HepG2 (cell line): ENCODE data around the gene RMDN2. TPM values are rescaled to one million over a fixed set of nuclear protein-coding genes. Genes with fewer than 3 reads are reported as not detected.
A peak's percentile ranks its signal among the peaks of the same experiment; 100 is the strongest.

ENCODE experiments used
- EZH2 ChIP-seq: conservative IDR thresholded peaks from 2 replicates; pipeline ENCODE4 v1.6.1; 2012; ENCODE audit warnings: mild to moderate bottlenecking, low read depth, low read length, moderate library complexity
- GPBP1L1 ChIP-seq: sonication (generic); formaldehyde crosslinking; IDR thresholded peaks from 2 replicates; pipeline ENCODE4 v1.5.0; 2020; ENCODE audit warnings: mild to moderate bottlenecking, missing genetic modification reagents
- HBP1 ChIP-seq: IDR thresholded peaks from 2 replicates; pipeline ENCODE4 v1.6.1; 2016; ENCODE audit warnings: low read depth, control low read depth
- HCFC1 ChIP-seq: fragments of 150-350 bp; IDR thresholded peaks from 2 replicates; pipeline ENCODE4 v1.6.1; 2014; ENCODE audit warnings: low read depth, low read length
- HOXA3 ChIP-seq: sonication (generic); formaldehyde crosslinking; IDR thresholded peaks from 2 replicates; pipeline ENCODE4 v1.5.0; 2020; ENCODE audit warnings: missing genetic modification reagents
- MBD4 ChIP-seq: IDR thresholded peaks from 2 replicates; pipeline ENCODE4 v1.6.1; 2012; ENCODE audit warnings: low read length, inconsistent platforms, borderline replicate concordance
- NCOA1 ChIP-seq: sonication (generic); formaldehyde crosslinking; IDR thresholded peaks from 2 replicates; pipeline ENCODE4 v1.9.0; 2021; ENCODE audit warnings: missing genetic modification reagents
- NFAT5 ChIP-seq: sonication (generic); formaldehyde crosslinking; IDR thresholded peaks from 2 replicates; pipeline ENCODE4 v1.4.0; 2020; ENCODE audit warnings: missing genetic modification reagents
- NR1H2 ChIP-seq: sonication (generic); formaldehyde crosslinking; IDR thresholded peaks from 2 replicates; pipeline ENCODE4 v1.8.1; 2022; ENCODE audit warnings: low read depth, missing genetic modification reagents, borderline replicate concordance
- ONECUT2 ChIP-seq: sonication (generic); formaldehyde crosslinking; IDR thresholded peaks from 2 replicates; pipeline ENCODE4 v1.4.0; 2020; ENCODE audit warnings: missing genetic modification reagents
- PHF5A ChIP-seq: IDR thresholded peaks from one replicate; pipeline ENCODE4 v1.6.1; 2018; ENCODE audit warnings: low read depth, missing genetic modification reagents; ENCODE audit not compliant: unreplicated experiment
- POLR2A ChIP-seq, 2 experiments: IDR thresholded peaks; 2 replicates each; pipeline ENCODE4 v1.6.1; 2011; ENCODE audit warnings: low read depth in 2 of 2, low read length in 2 of 2, mild to moderate bottlenecking in 1 of 2, moderate library complexity in 1 of 2; ENCODE audit not compliant: insufficient read depth in 1 of 2
- RCOR2 ChIP-seq: IDR thresholded peaks from 2 replicates; pipeline ENCODE4 v1.6.1; 2016; ENCODE audit warnings: missing biosample characterization, missing genetic modification reagents
- REPIN1 ChIP-seq: sonication (generic); formaldehyde crosslinking; IDR thresholded peaks from 2 replicates; pipeline ENCODE4 v1.8.0; 2022; ENCODE audit warnings: missing genetic modification reagents, low read depth, mild to moderate bottlenecking, borderline replicate concordance
- SOX5 ChIP-seq: IDR thresholded peaks from 2 replicates; pipeline ENCODE4 v1.6.1; 2016; ENCODE audit warnings: borderline replicate concordance
- SPEN ChIP-seq: sonication (generic); formaldehyde crosslinking; IDR thresholded peaks from 2 replicates; pipeline ENCODE4 v1.5.1; 2020; ENCODE audit warnings: low read depth, mild to moderate bottlenecking, missing genetic modification reagents
- THRA ChIP-seq: sonication (generic); formaldehyde crosslinking; IDR thresholded peaks from 2 replicates; pipeline ENCODE4 v1.4.0; 2020; ENCODE audit warnings: missing genetic modification reagents, borderline replicate concordance
- ZKSCAN5 ChIP-seq: sonication (generic); formaldehyde crosslinking; IDR thresholded peaks from 2 replicates; pipeline ENCODE4 v1.5.1; 2020; ENCODE audit warnings: mild to moderate bottlenecking, missing genetic modification reagents
- ZNF446 ChIP-seq: sonication (generic); formaldehyde crosslinking; IDR thresholded peaks from 2 replicates; pipeline ENCODE4 v1.5.0; 2020; ENCODE audit warnings: mild to moderate bottlenecking, missing genetic modification reagents
- ZNF784 ChIP-seq: sonication (generic); formaldehyde crosslinking; IDR thresholded peaks from 2 replicates; pipeline ENCODE4 v1.5.1; 2020; ENCODE audit warnings: missing genetic modification reagents, mild to moderate bottlenecking, borderline replicate concordance
- polyA plus RNA-seq, 8 experiments: library from polyadenylated mRNA; depleted of rRNA in 3 of 8; stranded (reverse) in 7 of 8; unstranded in 1 of 8; fragments of >200 nt; fragmentation: Illumina TruSeq in 4 of 8; extraction: Trizol in 4 of 8; gene quantifications; 2 replicates each; pipeline versions ENCODE4 v1.2.1 to v1.2.3, GENCODE V29; 2011 to 2016; ENCODE audit warnings: low read depth in 4 of 8, missing spikeins in 1 of 8, mixed read lengths in 1 of 8; ENCODE audit not compliant: insufficient read depth in 1 of 8
- total RNA-seq, 5 experiments: library from RNA; depleted of rRNA; stranded (reverse); fragments of >200 nt; fragmentation: Illumina TruSeq; extraction: Trizol; gene quantifications; 2 replicates each; pipeline ENCODE4 v1.2.3, GENCODE V29; 2016; ENCODE audit warnings: low read depth in 1 of 5

The RMDN2 gene
- total and polyA plus RNA-seq, 2 of the 13 experiments (the other 11 are each of a cell fraction or from before 2014, with no cell fraction given), result 2.3 to 8.9 TPM

GRCh38 chr2:37918742-37919186, 6.3 kb upstream of the RMDN2 start (continued):
- TF ChIP-seq HCFC1 (no peak), ZKSCAN5 (0 out of 2 replicates have a peak, but pooled peaks have one; percentile 64), HBP1 (CRISPR knock-in tag) (peak; percentile 43; the same call in 1 of the 2 replicates), SOX5 (CRISPR knock-in tag) (peak; percentile 94), PHF5A (peak; percentile 76), THRA (peak; percentile 83), RCOR2 (CRISPR knock-in tag) (peak; percentile 99), ZNF446 (CRISPR knock-in tag) (no peak), HOXA3 (peak; percentile 55; the same call in 1 of the 2 replicates), MBD4 (peak; percentile 94; the same call in 1 of the 2 replicates), ONECUT2 (peak; percentile 100), EZH2 (no peak), GPBP1L1 (no peak), POLR2A (IDR thresholded peaks at IDR 0.05; ENCODE audit: insufficient read depth in 1 of 2, low read depth in 2 of 2, low read length in 2 of 2) (peak in 1 of 2 experiments; percentile 73; a peak in 2 of 4 replicates), NR1H2 (CRISPR knock-in tag) (no peak), NFAT5 (CRISPR knock-in tag) (no peak), ZNF784 (CRISPR knock-in tag) (no peak; the same call in 1 of the 2 replicates), NCOA1 (CRISPR knock-in tag) (peak; percentile 62; the same call in 1 of the 2 replicates), REPIN1 (CRISPR knock-in tag) (peak; percentile 82; the same call in 1 of the 2 replicates), SPEN (CRISPR knock-in tag) (peak; percentile 38; the same call in 1 of the 2 replicates)
